Fibroblast of lung (primary cell): Measurements from ENCODE around the gene MCF2L. TPM values are rescaled to one million over a fixed set of nuclear protein-coding genes. Genes with fewer than 3 reads are reported as not detected.

Experiments used
- DNase-seq, 2 donors: peaks; one replicate each; pipeline versions ENCODE4 v3.0.0 to v3.0.0-alpha.2; 2010; ENCODE audit warnings: low read depth in 2 of 2
- H2AFZ ChIP-seq: 2 replicates; pipeline ENCODE4 v1.5.1; 2012; ENCODE audit warnings: low read length, control low read depth, inconsistent platforms
- H3K27ac ChIP-seq: 2 replicates; pipeline ENCODE4 v1.5.1; 2011; ENCODE audit warnings: low read length, control low read depth; ENCODE audit not compliant: insufficient read depth
- H3K27me3 ChIP-seq: 2 replicates; pipeline ENCODE4 v1.5.1; 2011; ENCODE audit warnings: mild to moderate bottlenecking, low read length; ENCODE audit not compliant: control insufficient read depth, insufficient read depth
- H3K36me3 ChIP-seq: 2 replicates; pipeline ENCODE4 v1.5.1; 2011; ENCODE audit warnings: low read length; ENCODE audit not compliant: control insufficient read depth, insufficient read depth
- H3K4me1 ChIP-seq: 2 replicates; pipeline ENCODE4 v1.5.1; 2011; ENCODE audit warnings: low read length; ENCODE audit not compliant: control insufficient read depth, insufficient read depth; ENCODE audit errors: extremely low read depth
- H3K4me2 ChIP-seq: 2 replicates; pipeline ENCODE4 v1.5.1; 2011; ENCODE audit warnings: low read length, control low read depth; ENCODE audit not compliant: insufficient read depth; ENCODE audit errors: extremely low read depth
- H3K4me3 ChIP-seq, 4 experiments: fragments of 200-600 bp in 1 of 4; sonication (generic) in 1 of 4; replicated peaks in 1 of 4; 2 replicates each; pipeline ENCODE4 v1.5.1; 2011 to 2016; ENCODE audit warnings: low read length in 4 of 4, low read depth in 3 of 4, mild to moderate bottlenecking in 3 of 4, control low read depth in 2 of 4, inconsistent platforms in 1 of 4, mixed read lengths in 1 of 4; ENCODE audit not compliant: insufficient read depth in 1 of 4; ENCODE audit errors: control extremely low read depth in 1 of 4
- H3K79me2 ChIP-seq: 2 replicates; pipeline ENCODE4 v1.5.1; 2012; ENCODE audit warnings: mild to moderate bottlenecking, low read length, inconsistent platforms; ENCODE audit not compliant: control insufficient read depth, insufficient read depth
- H3K9ac ChIP-seq: 2 replicates; pipeline ENCODE4 v1.5.1; 2011; ENCODE audit warnings: mild to moderate bottlenecking, low read length, control low read depth; ENCODE audit not compliant: insufficient read depth
- H3K9me3 ChIP-seq: 2 replicates; pipeline ENCODE4 v1.5.1; 2012; ENCODE audit warnings: low read depth, low read length; ENCODE audit not compliant: control insufficient read depth, insufficient read depth
- H4K20me1 ChIP-seq: 2 replicates; pipeline ENCODE4 v1.5.1; 2011; ENCODE audit warnings: low read length; ENCODE audit not compliant: control insufficient read depth, insufficient read depth; ENCODE audit errors: extremely low read depth
- EZH2 ChIP-seq: IDR thresholded peaks from 2 replicates; pipeline ENCODE4 v1.5.1; 2012; ENCODE audit warnings: low read length, control low read depth, mild to moderate bottlenecking; ENCODE audit errors: missing control alignments
- polyA plus RNA-seq, 2 donors: library from polyadenylated mRNA; depleted of rRNA in 1 of 2; stranded (reverse) in 1 of 2; unstranded in 1 of 2; fragments of >200 nt; gene quantifications; 2 replicates each; pipeline ENCODE4 v1.2.1, GENCODE V29; 2011 to 2012; ENCODE audit warnings: missing spikeins in 1 of 2
- total RNA-seq: library from RNA; depleted of rRNA; stranded (reverse); fragments of >200 nt; gene quantifications from 2 replicates; pipeline ENCODE4 v1.2.1, GENCODE V29; 2014
- TF ChIP-seq, protein P1 (sequence below), 2 donors: IDR thresholded peaks in 1 of 2; conservative IDR thresholded peaks in 1 of 2; 1 replicate in 1 of 2; 2 replicates in 1 of 2; pipeline ENCODE4 v1.5.1; 2011 to 2012; ENCODE audit warnings: low read length in 2 of 2, control low read depth in 1 of 2, inconsistent platforms in 1 of 2, low read depth in 1 of 2, mild to moderate bottlenecking in 1 of 2

Gene MCF2L
- total and polyA plus RNA-seq, 2 donors (not counting 1 experiment from before 2014, with no cell fraction given), result 0.18 to 3.3 TPM

DNA sequence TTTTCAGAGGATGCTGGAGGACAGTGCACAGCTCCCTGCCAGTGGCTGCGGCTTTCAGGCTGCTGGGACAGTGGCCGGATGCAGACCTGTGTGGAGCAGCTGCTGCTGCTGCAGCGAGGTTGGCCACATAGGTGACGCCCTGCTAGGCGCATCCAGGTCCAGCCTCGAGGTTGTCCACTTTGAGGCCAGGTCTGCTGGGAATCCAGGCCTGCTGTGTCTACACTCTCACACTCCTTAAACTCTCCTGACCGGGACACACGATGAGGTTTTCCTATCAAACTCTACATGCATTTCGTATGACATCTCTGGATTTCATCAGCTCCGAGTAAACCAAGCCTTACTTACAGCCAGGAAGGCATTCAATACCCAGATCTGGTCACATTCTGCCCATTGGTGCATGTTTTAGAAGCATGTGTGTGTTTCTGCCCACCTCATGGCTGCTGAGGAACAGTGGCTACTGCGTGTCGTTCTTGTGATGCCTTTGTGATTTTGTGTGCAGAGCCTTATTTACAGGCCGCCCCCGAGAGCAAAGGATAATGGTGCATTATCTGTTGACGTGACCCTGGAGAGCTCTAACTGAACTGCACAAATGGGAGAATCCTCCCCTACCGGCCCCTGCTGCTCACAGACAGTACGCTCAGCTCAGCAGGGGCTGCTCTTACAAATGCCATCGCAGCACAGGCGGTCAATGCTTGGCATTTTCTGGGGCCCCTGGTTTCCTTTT lies 12.3 kb upstream of the MCF2L start:
- Histone ChIP-seq H3K9ac (no peak overlapping the region), H3K4me2 (no peak overlapping the region), H3K79me2 (no peaks in the 10 kb centered on the region), H3K36me3 (no peaks in the 10 kb centered on the region), H3K27ac (no peak overlapping the region), H3K4me1 (no peaks in the 10 kb centered on the region), H2AFZ (no peak overlapping the region), H3K4me3 (no peak overlapping the region), H4K20me1 (no peaks in the 10 kb centered on the region), H3K9me3 (no peaks in the 10 kb centered on the region), H3K27me3 (peaks cover 17% of the 10 kb centered on the region)
- TF ChIP-seq EZH2, result no peak
- TF ChIP-seq, protein P1, sequence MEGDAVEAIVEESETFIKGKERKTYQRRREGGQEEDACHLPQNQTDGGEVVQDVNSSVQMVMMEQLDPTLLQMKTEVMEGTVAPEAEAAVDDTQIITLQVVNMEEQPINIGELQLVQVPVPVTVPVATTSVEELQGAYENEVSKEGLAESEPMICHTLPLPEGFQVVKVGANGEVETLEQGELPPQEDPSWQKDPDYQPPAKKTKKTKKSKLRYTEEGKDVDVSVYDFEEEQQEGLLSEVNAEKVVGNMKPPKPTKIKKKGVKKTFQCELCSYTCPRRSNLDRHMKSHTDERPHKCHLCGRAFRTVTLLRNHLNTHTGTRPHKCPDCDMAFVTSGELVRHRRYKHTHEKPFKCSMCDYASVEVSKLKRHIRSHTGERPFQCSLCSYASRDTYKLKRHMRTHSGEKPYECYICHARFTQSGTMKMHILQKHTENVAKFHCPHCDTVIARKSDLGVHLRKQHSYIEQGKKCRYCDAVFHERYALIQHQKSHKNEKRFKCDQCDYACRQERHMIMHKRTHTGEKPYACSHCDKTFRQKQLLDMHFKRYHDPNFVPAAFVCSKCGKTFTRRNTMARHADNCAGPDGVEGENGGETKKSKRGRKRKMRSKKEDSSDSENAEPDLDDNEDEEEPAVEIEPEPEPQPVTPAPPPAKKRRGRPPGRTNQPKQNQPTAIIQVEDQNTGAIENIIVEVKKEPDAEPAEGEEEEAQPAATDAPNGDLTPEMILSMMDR (conservative IDR thresholded peaks at IDR 0.05 in 1 of 2, IDR thresholded peaks at IDR 0.05 in 1 of 2; ENCODE audit: low read depth in 1 of 2, low read length in 2 of 2), result no peak
- DNase-seq, result peak in 1 of 2 donors; percentile 24

DNA sequence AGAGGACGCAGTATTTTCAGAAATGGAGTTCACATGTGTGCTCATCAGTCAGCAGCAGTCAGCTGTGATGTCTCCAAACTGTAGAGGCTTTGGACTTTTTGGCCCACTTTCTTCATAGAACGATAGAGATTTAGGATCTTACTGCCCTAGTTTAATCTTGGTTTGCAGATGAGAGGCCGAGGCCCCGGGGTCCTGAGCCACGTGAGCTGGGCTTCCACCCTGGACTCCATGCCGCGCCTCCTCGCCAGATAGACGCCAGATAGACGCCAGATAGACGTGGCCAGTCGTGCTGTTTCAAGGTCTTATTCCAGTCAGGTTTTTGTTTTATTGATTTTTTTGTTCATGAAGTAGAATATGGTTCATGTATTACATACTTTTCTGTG lies 11.7 kb upstream of the MCF2L start:
- Histone ChIP-seq H3K27ac (no peak overlapping the region), H2AFZ (no peak overlapping the region)

DNA sequence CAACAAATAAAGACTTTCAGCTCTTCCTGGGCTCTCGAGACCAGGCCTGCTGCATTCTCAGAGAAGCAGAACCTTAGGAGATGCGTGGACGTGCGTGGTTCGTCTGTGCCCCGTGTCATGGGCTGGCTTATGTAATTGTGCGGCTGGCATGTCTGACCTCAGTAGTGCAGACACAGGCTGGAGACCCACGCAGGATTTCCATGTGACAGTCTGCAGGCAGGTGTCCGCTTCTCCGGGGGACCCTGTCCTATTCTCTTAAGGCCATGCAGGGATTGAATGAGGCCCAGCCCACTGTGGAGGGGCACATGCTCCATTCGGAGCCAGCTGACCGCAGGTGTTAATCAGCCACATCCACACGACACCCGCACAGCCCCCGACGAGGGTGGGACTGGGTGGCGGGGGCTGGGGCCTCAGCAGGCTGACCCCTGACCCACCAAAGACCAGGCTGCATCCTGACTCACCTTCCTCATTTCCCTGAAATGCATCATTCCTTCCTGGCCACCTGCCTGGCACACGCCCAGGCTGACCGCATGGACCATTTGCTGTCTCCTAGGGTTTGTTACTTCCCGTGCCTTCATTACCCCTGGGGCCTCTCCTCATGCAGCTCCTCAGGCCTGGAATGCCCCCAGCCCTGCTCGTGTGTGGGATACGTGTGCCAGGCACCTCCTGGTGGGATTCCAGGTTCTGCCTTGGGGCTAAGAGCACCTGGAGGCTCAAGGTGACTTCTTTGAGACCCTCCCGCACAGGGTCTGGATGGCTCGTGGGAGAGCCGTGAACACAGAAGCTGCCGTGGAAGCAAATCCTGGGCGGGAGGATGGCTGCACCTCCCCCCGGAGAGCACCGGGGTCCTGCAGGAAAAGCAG lies 10.7 kb upstream of the MCF2L start:
- DNase-seq, result no peak
- Histone ChIP-seq H3K36me3 (no peaks in the 10 kb centered on the region), H3K4me2 (no peak overlapping the region), H3K4me3 (no peak overlapping the region), H3K79me2 (no peaks in the 10 kb centered on the region), H3K27ac (no peak overlapping the region), H3K4me1 (no peaks in the 10 kb centered on the region), H3K9ac (no peak overlapping the region), H2AFZ (no peak overlapping the region), H3K9me3 (no peaks in the 10 kb centered on the region), H3K27me3 (peaks cover 7% of the 10 kb centered on the region), H4K20me1 (no peaks in the 10 kb centered on the region)
- TF ChIP-seq EZH2, result no peak
- TF ChIP-seq, protein P1 (conservative IDR thresholded peaks at IDR 0.05 in 1 of 2, IDR thresholded peaks at IDR 0.05 in 1 of 2; ENCODE audit: low read depth in 1 of 2, low read length in 2 of 2), result no peak

More for the DNA sequence above, 11.7 kb upstream of the MCF2L start:
- TF ChIP-seq EZH2, result no peak
- TF ChIP-seq, protein P1 (conservative IDR thresholded peaks at IDR 0.05 in 1 of 2, IDR thresholded peaks at IDR 0.05 in 1 of 2; ENCODE audit: low read depth in 1 of 2, low read length in 2 of 2), result no peak
- H3K9me3 ChIP-seq, result no peaks in the 10 kb centered on the region
- H3K36me3 ChIP-seq, result no peaks in the 10 kb centered on the region
- no peaks in the 10 kb centered on the region for H3K4me1 ChIP-seq
- H4K20me1 ChIP-seq, result no peaks in the 10 kb centered on the region
- H3K27me3 ChIP-seq, result peaks cover 12% of the 10 kb centered on the region
- H3K4me2 ChIP-seq, result no peak overlapping the region
- H3K4me3 ChIP-seq, result no peak overlapping the region
- no peak overlapping the region for H3K9ac ChIP-seq
- no peak for DNase-seq
- H3K79me2 ChIP-seq, result no peaks in the 10 kb centered on the region
